GM12801 (cell line): ENCODE measurements around the gene BIN2.

Source experiments
- CTCF ChIP-seq: IDR thresholded peaks from one replicate; pipeline ENCODE4 v1.5.1; 2011; ENCODE audit warnings: control low read depth; ENCODE audit not compliant: insufficient read length; ENCODE audit errors: extremely low read depth

The BIN2 gene

GRCh38 chr12:51323966-51324895 lies at the start of gene BIN2:
TSS of gene BIN2 (minus strand) at chr12:51324174. CDS start at chr12:51324102, 72 bp downstream.
- no peak for TF ChIP-seq CTCF

- no peak for TF ChIP-seq CTCF
These were observed 49.2 kb upstream of the BIN2 start for GRCh38 chr12:51373187-51373586.

DNA sequence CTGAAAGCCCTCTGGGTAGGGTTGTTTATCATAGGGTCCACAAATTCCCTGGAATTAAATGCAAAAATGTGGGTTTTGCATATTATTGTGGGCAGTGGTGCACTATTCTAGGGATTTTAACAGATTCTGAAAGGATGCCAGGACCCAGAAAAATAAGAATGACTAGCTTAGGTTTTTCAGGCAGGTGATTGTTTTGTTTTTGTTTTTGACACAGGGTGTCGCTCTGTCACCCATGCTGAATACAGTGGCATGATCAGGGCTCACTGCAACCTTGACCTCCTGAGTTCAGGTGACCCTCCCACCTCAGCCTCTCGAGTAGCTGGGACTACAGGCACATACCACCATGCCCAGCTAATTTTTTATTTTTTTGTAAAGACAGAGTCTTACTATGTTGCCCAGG lies 48.0 kb upstream of the BIN2 start:
- no peak for TF ChIP-seq CTCF

- no peak for TF ChIP-seq CTCF
These were observed 47.5 kb upstream of the BIN2 start for GRCh38 chr12:51371295-51371953.

- TF ChIP-seq CTCF: no peak
These were observed 46.7 kb upstream of the BIN2 start for GRCh38 chr12:51370667-51371066.

- TF ChIP-seq CTCF: no peak
These were observed 45.6 kb upstream of the BIN2 start for GRCh38 chr12:51369581-51369980.

GRCh38 chr12:51368640-51369517 lies 44.9 kb upstream of the BIN2 start:
- no peak for TF ChIP-seq CTCF
